Activated gamma-delta T cell treated with anti-CD3 and anti-CD28 coated beads, Interleukin-2, amount 50 U/mL, for 16 hours (primary cell): Measurements from ENCODE around the gene BLTP1.
"Not testable (repeated sequence)": the region's sequence is repeated elsewhere in the genome, so short reads cannot be mapped to it uniquely, and the experiment has no call there.

Experiments used
- DNase-seq: peaks from one replicate; pipeline ENCODE4 v3.0.0-alpha.2; 2020; ENCODE audit warnings: low read depth

The BLTP1 gene, protein sequence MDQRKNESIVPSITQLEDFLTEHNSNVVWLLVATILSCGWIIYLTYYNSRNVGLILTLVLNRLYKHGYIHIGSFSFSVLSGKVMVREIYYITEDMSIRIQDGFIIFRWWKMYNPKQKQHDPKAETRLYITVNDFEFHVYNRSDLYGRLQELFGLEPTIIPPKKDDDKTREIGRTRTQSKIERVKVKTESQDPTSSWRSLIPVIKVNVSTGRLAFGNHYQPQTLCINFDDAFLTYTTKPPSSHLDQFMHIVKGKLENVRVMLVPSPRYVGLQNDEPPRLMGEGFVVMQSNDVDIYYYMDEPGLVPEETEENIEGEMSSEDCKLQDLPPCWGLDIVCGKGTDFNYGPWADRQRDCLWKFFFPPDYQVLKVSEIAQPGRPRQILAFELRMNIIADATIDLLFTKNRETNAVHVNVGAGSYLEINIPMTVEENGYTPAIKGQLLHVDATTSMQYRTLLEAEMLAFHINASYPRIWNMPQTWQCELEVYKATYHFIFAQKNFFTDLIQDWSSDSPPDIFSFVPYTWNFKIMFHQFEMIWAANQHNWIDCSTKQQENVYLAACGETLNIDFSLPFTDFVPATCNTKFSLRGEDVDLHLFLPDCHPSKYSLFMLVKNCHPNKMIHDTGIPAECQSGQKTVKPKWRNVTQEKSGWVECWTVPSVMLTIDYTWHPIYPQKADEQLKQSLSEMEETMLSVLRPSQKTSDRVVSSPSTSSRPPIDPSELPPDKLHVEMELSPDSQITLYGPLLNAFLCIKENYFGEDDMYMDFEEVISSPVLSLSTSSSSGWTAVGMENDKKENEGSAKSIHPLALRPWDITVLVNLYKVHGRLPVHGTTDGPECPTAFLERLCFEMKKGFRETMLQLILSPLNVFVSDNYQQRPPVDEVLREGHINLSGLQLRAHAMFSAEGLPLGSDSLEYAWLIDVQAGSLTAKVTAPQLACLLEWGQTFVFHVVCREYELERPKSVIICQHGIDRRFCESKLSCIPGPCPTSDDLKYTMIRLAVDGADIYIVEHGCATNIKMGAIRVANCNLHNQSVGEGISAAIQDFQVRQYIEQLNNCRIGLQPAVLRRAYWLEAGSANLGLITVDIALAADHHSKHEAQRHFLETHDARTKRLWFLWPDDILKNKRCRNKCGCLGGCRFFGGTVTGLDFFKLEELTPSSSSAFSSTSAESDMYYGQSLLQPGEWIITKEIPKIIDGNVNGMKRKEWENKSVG (N-terminal part only)

DNA sequence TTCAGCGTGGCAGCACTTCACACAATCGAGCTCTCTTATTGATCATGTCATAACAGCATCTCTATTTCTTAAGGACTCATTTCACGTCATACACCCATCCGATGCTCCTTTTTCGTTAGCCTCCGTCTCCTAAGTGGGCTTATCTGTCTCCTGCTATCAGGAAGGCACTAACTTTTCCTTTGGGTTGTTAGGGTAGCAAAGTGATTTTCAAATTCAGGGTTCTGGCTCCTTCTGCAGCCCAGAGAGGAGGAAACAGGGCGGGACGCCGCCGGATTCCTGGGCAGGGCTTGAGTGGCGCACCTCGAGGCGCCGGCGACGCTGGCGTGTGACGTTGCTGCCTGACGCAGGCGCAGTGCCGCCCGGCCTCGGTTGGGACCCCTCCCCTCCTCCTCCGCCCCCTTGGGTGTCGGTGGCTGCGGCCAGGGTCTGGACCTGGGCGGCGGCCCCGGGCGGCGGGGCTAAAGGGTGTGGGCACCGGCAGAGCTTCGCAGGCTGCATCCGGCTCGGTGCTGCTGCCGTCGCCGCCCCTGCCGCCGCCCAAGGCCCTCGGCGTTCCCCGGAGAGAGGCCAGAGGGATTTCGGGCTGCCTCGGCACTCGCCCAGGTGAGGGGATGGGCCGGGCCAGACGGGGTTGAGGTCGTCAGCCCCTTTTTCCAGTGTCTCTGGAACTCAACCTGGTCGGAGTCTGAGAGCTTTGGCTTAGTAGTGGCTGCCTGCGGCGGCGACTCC lies at the start of gene BLTP1:
TSS of gene BLTP1 (plus strand) at position 350 of the 729 bp plus-strand sequence. CDS start 18,317 bp downstream, outside the sequence.
- peak; percentile 74 for DNase-seq

DNA sequence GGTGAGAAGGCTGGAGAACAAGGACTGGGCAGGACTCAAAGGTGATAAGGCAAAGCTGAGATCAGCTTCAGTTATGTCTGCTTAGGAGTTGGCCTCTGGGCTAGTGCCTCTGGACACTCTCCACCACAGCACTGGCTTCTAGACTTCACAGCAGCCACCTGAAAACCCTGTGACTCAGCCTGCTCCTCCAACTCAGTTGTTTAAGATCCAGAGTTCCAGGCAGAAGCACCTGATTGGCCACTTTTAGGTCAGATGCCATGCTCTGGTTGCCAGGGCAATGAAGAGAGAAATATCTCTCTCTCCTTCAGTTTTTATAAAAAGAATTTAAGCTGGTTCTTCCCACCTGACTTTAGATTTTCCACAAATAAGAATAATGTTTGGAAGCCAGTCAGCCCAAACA lies 47.9 kb upstream of the BLTP1 start:
- no peak for DNase-seq

DNA sequence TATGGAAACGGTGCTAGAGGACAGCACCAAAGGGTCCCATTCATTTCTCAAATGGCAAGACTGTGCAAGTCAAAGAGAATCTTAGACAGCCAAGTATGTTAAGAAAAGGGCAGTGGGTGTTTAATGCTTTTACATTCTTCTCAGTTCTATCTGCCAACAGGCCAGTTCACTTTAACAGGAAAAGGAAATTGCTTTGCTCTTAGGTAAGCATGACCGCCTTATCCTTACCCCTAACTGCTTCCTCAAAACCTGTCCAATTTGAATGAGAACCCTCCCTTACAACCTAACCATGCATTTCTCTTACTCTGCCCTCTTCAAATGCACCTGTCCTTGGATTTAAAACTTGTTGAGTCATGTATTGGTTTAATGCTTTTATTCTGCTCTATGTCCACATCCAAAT lies 44.5 kb upstream of the BLTP1 start:
- no peak for DNase-seq

DNA sequence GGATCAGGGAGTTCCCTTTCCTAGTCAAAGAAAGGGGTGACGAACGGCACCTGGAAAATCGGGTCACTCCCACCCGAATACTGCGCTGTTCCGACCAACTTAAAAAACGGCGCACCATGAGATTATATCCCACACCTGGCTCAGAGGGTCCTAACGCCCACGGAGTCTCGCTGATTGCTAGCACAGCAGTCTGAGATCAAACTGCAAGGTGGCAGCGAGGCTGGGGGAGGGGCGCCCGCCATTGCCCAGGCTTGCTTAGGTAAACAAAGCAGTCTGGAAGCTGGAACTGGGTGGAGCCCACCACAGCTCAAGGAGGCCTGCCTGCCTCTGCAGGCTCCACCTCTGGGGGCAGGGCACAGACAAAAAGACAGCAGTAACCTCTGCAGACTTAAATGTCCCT lies 41.8 kb upstream of the BLTP1 start:
- not testable (repeated sequence) for DNase-seq

DNA sequence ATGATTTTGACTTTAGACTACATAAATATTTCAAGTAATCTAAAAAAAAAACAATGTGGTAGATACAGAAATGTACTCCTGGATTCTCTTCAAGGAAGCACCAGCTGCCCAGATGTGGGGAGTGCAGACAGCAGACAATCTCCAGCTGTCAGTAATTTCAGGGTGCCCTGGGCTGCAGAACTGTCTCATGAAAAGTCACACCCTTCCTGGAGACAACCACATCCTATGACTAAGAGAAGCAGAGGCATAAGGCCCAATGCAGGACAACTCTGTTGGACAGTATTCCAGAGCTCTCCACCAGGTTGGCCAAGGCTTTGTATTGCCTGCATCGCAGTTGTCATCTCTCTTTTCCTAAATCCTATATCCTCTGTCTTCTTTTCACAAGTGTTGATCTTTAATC lies 34.4 kb upstream of the BLTP1 start:
- DNase-seq = no peak

DNA sequence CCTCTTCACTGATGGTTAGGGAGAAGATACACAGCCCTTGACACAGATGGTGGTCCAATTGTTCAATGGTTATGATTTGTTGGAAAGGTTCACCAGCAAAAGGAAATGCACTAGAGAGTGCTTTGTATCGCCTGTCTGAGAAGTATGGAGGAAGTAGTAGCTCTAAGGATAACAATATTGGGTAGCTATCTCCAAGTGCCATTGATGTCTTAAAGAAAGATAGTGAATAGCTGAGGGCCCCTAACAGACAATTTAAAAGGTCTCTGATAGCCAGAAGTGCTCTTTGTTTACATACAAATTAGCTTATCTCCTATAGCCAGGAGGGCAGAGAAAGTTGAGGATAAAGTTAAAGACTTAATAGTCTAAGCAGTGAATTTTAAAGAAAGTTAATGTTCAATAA lies 33.9 kb upstream of the BLTP1 start:
- no peak for DNase-seq

DNA sequence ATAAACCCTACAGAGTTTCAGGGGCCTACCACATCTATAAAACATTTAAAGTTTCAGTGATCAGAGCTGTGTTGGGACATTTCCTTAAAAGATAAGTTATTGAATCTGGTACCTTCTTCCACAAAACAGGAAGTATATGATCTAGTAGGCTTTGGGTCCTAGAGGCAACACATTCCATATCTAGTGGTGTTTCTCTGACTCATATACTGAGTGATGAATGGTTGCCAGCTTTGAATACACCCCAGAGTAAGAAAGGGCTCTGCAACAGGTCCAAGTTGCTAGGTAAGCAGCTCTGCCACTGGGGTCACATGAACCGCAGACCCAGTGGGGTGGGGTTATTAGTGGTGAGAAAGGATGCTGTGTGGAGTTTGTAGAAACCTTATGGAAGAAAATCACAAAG lies 32.4 kb upstream of the BLTP1 start:
- DNase-seq = no peak

DNA sequence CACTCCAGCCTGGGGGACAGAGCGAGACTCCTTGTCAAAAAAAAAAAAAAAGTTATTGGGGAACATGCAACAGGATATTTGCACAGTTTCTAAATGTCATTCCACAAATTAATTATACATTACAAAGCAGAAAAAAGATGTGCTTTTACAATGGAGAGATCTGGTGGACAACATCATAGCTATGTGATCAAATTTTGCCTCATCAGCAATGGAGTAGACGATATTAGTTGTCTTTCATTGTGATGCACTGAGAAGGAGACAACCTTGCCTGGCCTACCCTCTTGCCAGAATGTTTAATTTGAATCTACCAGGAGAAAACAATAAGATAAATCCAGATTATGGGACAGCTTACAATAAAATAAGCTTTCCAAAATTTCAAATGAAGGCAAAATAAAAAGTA lies 30.5 kb upstream of the BLTP1 start:
- DNase-seq = no peak

DNA sequence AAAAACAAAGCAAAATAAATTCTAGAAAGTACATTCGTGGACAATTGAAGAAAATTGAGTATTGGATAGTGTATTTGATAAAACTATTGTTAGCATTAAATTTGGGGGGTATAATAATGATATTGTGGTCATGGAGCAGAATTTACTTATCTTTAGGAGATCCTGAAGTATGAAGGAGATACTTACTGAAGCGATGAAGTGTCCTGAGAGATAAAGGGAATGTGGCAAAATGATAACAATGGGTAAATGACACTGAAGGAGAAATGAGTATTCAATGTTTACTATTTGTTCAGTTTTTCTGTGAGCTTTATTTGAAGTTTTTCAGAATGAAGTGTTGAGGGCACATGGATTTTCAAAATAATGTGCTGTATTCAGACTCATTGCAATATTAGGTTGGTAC lies 30.0 kb upstream of the BLTP1 start:
- no peak for DNase-seq

DNA sequence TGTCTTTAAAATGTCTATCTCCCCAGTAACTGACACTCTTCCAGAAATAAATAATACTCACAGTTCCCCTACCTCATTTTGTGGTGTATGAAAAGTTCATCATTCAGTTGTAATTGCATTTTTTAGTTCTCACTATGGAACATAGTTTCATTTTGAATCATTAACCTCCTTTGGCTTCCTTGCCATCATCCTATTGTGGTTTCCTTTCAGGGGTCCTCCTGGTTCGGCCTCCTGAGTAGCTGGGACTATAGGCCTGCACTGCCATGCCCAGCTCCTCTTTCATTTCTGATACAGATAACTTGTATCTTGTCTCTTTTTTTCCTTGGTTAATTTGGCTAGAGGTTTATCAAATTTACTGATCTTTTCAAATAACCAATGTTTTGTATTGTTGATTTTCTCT lies 23.1 kb upstream of the BLTP1 start:
- no peak for DNase-seq

DNA sequence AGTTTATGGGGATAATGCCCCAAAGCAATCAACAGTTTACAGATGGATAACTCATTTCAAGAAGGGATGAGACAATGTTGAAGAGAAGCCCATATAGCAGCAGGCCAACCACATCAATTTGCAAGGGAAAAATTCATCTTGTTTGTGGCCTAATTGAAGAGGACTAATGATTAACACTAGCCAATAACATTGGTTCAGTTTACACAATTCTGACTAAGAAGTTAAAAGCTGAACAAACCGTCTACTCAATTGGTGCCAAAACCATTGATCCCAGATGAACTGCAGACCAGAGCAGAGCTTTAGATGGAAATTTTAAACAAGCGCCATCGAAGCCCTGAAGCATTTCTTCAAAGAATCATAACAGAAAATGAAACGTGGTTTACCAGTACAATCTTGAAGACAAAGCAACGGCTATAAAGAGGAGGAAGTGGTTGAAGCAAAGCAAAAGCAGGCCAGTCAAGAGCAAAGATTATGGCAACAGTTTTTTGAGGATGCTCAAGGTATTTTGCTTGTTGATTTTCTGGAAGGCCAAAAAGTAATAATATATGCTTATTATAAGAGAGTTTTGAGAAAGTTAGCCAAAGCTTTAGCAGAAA lies 20.5 kb upstream of the BLTP1 start:
- DNase-seq = no peak

DNA sequence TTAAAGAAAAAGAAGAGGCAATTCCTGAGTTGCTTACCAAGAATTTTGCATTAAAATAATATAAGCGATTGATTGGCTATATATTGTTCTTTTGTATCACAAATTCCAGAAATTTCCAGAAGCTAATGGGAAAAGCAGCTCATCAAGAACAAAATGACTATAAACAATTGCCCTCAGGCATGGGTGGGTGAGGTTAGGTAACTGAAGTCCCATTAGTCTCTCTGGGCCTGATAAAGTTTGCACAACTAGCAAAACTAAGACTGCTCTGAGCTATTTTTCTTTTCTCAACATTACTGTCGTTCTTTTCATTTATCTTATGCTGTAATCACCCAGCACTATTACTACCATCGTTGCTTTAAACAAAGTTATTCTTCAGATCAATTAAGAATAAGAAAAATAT lies 19.2 kb upstream of the BLTP1 start:
- no peak for DNase-seq

DNA sequence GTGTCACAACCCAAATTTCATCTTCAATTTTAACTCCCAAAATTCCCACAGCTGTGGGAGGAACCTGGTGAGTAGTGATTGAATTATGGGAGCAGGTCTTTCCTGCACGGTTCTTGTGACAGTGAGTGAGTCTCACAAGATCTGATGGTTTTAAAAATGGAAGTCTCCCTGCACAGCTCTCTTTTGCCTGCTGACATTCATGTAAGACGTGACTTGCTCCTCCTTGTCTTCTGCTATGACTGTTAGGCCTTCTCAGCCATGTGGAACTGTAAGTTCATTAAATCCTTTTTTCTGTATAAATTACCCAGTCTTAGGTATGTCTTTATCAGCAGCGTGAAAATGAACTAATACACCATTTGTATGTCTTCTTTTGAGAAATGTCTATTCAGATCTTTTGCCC lies 13.0 kb upstream of the BLTP1 start:
- DNase-seq = no peak

DNA sequence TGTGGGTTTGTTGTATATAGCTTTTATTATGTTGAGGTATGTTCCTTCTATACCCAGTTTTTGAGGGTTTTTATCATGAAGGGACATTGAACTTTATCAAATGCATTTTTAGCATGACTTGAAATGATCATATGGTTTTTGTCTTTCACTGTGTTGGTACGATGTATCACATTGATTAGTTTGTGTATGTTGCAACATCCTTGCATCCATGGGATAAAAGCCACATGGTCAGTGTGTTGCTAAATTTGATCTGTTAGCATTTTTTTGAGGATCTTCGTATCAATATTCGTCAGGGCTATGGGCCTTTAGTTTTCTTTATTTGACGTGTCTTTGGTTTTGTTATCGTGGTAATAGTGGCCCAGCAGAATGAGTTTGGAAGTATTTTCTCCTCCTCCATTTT lies 11.3 kb upstream of the BLTP1 start:
- no peak for DNase-seq

DNA sequence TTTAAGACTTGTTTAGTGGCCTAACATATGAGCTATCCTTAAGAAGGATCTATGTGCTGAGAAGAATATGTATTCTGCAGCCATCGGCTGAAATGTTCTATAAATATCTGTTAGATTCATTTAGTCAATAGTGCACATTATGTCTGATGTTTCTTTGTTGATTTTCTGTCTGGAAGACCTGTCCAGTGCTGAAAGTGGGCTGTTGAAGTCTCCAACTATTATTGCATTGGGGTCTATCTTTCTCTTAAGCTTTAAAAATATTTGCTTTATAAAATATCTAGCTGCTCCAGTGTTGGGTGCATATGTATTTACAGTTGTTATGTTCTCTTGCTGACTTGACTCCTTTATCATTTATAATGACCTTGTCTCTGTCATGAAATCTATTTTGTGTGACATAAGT lies 9.4 kb upstream of the BLTP1 start:
- no peak for DNase-seq

DNA sequence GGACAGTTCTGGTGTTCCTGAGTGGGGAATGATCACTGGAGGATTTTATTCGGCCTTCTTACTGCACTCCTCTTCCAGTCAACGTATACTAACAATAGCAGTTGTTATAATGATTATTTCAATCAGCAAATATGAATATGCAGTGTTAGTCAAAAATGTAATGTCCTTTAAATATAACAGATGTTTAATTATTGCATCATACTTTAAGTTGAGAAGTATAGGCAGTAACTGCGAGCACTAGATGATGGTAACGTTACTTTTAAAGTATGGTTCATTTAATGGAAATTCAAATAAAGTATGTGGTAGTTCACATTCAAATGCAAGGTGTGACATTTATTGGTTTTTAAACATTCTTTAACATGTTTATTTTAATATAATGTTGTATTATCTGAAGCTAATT lies 5.5 kb upstream of the BLTP1 start:
- no peak for DNase-seq

DNA sequence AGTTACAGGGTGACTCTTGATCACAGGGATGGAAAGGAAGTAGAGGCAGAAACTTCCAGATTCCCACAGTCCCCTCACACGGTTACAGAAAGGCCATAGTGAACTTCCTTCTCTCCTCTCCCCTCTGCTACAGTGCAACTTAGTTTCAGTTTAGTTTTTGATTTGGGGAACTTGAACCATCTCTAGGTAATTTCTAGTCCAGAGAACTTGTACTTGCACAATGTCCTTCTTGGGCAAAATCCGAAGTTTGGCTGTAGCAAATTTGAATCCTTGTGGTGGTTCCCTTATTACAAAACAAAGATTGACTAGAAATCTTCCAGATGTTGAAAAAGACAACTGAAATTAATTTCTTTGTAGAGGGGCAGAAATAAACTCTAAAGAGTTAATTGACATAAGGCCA lies 1.2 kb upstream of the BLTP1 start:
- DNase-seq = no peak

DNA sequence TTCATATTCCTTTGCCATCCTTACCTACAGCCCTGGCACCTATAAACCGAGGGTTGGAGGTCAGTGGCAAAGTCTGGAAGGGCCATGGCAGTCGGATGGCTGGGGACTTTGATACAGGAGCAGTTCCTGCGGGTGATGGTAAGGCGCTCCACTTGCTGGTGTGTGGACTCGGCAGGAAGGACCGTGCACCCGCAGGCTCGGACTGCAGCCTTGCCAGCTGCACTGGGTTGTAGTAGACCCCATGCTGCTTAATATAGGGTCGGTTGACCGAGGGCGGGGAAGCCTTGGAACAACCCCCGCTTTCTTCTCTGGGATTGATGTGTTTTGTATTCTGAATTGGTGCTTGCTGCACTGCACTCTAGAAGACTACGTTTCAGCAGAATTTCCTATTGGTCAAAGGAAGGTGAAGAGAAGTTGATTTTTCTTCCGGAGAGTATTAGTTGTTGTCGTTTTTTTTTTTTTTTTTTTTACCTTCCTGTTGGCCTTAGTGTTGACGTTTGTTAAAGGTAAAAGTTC lies 638 bp downstream of the BLTP1 start:
- no peak for DNase-seq

DNA sequence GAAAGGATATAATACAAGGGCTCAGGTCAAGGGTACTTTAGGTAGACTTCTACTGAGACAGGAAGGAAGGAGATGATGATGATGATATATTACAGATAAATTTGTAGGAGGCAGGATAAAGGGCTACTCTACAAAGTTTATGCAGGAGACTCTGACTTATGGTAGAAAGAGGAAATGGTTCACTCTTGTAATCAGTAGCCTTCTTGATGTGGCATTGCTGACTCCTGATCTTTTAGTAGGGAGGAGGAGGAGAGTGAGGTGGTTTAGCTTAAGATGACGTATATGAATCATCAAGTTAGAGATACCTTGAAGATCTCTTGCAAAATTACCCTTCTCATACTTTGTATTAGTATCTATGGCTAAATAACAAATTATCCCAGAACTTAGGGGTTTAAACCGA lies 4.7 kb downstream of the BLTP1 start:
- no peak for DNase-seq

DNA sequence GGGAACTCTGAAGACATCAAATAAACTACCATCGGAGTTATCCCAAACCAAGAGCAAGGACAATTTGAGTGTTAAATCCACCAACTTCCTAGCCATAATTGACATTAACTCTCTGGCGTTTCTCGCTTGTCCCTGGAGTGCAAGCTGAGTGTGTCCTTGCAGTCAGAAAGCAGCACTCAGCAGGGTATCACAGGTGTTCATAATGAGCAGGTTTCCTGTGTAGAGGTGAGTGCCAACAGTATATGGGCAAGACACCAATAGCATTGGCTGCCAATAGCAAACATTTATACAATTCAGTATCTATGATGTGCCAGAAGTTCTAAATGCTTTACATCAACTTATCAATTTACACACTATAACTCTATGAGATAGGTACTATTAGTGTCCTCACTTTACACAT lies 11.2 kb downstream of the BLTP1 start:
- no peak for DNase-seq

DNA sequence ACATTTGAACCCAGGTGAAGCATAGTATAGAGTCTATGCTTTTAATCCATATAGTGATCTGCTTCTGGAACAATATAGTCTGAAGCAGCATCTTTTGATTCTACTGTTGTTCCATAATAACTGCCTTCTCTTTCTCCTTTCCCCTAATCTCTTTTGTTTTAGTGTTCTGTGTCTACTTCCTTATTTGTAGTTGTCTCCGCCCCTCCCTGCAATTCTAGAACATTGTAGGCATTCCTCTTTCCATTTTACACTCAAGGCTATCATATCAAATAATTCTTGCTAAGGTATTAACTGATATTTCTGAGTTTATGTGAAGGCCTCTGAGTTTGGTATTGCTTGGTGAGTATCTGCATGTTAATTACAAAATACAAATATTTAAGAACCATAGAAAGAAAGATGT lies 11.6 kb downstream of the BLTP1 start:
- no peak for DNase-seq
